ENCODE measurements around the gene TAF3. TPM values are rescaled to one million over a fixed set of nuclear protein-coding genes. Genes with fewer than 3 reads are reported as not detected.
A peak's percentile ranks its signal among the peaks of the same experiment; 100 is the strongest.
"Not testable (repeated sequence)": the region's sequence is repeated elsewhere in the genome, so short reads cannot be mapped to it uniquely, and the experiment has no call there.

TAF3 gene
- total RNA-seq, 1 donor from 2014 or later, result 10.8 TPM

- Histone ChIP-seq H3K4me3 (no peak overlapping the region), H3K27ac (no peak overlapping the region), H3K36me3 (no peaks in the 10 kb centered on the region), H3K9me3 (no peaks in the 10 kb centered on the region), H3K27me3 (ENCODE audit: low read depth) (peaks cover 29% of the 10 kb centered on the region), H3K4me1 (no peaks in the 10 kb centered on the region)
- no peak for ATAC-seq
- intact Hi-C loops (cut with DNase I), result no loop called here
- no peak for DNase-seq
- TF ChIP-seq CTCF (IDR thresholded peaks at IDR 0.05), result no peak
Measured at GRCh38 chr10:8026349-8027259, 208.3 kb downstream of the TAF3 start.

- H3K4me3 ChIP-seq; ATAC-seq; H3K9me3 ChIP-seq; DNase-seq; intact Hi-C loops (cut with DNase I); H3K27ac ChIP-seq; H3K36me3 ChIP-seq: not testable (repeated sequence)
- peaks cover 71% of the 10 kb centered on the region for H3K27me3 ChIP-seq (ENCODE audit: low read depth)
- H3K4me1 ChIP-seq, result peaks cover 18% of the 10 kb centered on the region
Measured at GRCh38 chr10:8031211-8031610, 212.9 kb downstream of the TAF3 start.

GRCh38 chr10:8032558-8032957 lies 214.3 kb downstream of the TAF3 start:
- intact Hi-C loops (cut with DNase I), result no loop called here
- Histone ChIP-seq H3K27ac (no peak overlapping the region), H3K36me3 (no peaks in the 10 kb centered on the region), H3K27me3 (ENCODE audit: low read depth) (peaks cover 79% of the 10 kb centered on the region), H3K4me1 (peaks cover 18% of the 10 kb centered on the region), H3K9me3 (no peaks in the 10 kb centered on the region), H3K4me3 (no peak overlapping the region)
- DNase-seq (no peak), ATAC-seq (no peak)
- no peak for TF ChIP-seq CTCF (IDR thresholded peaks at IDR 0.05)

- no peak for TF ChIP-seq CTCF (IDR thresholded peaks at IDR 0.05)
- DNase-seq (no peak), ATAC-seq (peak; percentile 28 to 36)
- peaks cover 18% of the 10 kb centered on the region for H3K4me1 ChIP-seq
- H3K36me3 ChIP-seq, result no peaks in the 10 kb centered on the region
- intact Hi-C loops (cut with DNase I), result no loop called here
- H3K9me3 ChIP-seq, result no peaks in the 10 kb centered on the region
- no peak overlapping the region for H3K4me3 ChIP-seq
- H3K27ac ChIP-seq, result no peak overlapping the region
- H3K27me3 ChIP-seq (ENCODE audit: low read depth), result peaks cover 93% of the 10 kb centered on the region
Measured at GRCh38 chr10:8033812-8034465, 215.6 kb downstream of the TAF3 start.

GRCh38 chr10:8034466-8035005 lies 216.2 kb downstream of the TAF3 start:
- no peak overlapping the region for H3K27ac ChIP-seq
- H3K4me1 ChIP-seq, result peaks cover 18% of the 10 kb centered on the region
- DNase-seq (no peak), ATAC-seq (peak in 1 of 2 donors; percentile 17)
- no peaks in the 10 kb centered on the region for H3K9me3 ChIP-seq
- intact Hi-C loops (cut with DNase I), result no loop called here
- peaks cover 98% of the 10 kb centered on the region for H3K27me3 ChIP-seq (ENCODE audit: low read depth)
- H3K36me3 ChIP-seq, result no peaks in the 10 kb centered on the region
- H3K4me3 ChIP-seq, result peak overlapping the region; percentile 6
- TF ChIP-seq CTCF (IDR thresholded peaks at IDR 0.05), result no peak
